Endothelial cell (in vitro differentiated cells): ENCODE measurements around the gene NBR1. TPM values are rescaled to one million over a fixed set of nuclear protein-coding genes. Genes with fewer than 3 reads are reported as not detected.

Experiments used
- DNase-seq: peaks from one replicate; pipeline ENCODE4 v3.0.0; 2021; ENCODE audit warnings: low spot score
- H3K27ac Mint-ChIP-seq: one replicate; pipeline ENCODE4 v1.8.0; 2021; ENCODE audit warnings: mixed read lengths, inconsistent platforms; ENCODE audit not compliant: unreplicated experiment
- H3K27me3 Mint-ChIP-seq: one replicate; pipeline ENCODE4 v1.8.0; 2021; ENCODE audit warnings: mild to moderate bottlenecking, moderate library complexity, mixed read lengths, inconsistent platforms; ENCODE audit not compliant: unreplicated experiment
- H3K36me3 Mint-ChIP-seq: one replicate; pipeline ENCODE4 v1.8.0; 2021; ENCODE audit warnings: mild to moderate bottlenecking, low read depth, mixed read lengths, inconsistent platforms; ENCODE audit not compliant: unreplicated experiment
- H3K4me1 Mint-ChIP-seq: one replicate; pipeline ENCODE4 v1.8.0; 2021; ENCODE audit warnings: mild to moderate bottlenecking, mixed read lengths, inconsistent platforms; ENCODE audit not compliant: unreplicated experiment
- H3K4me3 Mint-ChIP-seq: one replicate; pipeline ENCODE4 v1.8.0; 2021; ENCODE audit warnings: mild to moderate bottlenecking, mixed read lengths, inconsistent platforms; ENCODE audit not compliant: unreplicated experiment
- H3K9me3 Mint-ChIP-seq: one replicate; pipeline ENCODE4 v1.8.0; 2021; ENCODE audit warnings: mixed read lengths, inconsistent platforms; ENCODE audit not compliant: unreplicated experiment
- total RNA-seq: library from RNA; stranded (reverse); fragmentation: NEBNext Ultra II Directional; extraction: Animal tissue kit (Norgen Biotek cat#: 25700); gene quantifications from one replicate; pipeline ENCODE4 v1.2.1, GENCODE V29; 2021; ENCODE audit not compliant: unreplicated experiment
- TF ChIP-seq, protein P1 (sequence below): fragments of 200-600 bp; sonication (generic); IDR thresholded peaks from one replicate; pipeline ENCODE4 v1.5.0; 2021; ENCODE audit warnings: antibody characterized with exemption; ENCODE audit not compliant: unreplicated experiment

Gene NBR1
- total RNA-seq, 1 donor from 2014 or later, result 74.9 TPM

GRCh38 chr17:43217614-43218087, 46.6 kb downstream of the NBR1 start:
- TF ChIP-seq, protein P1, sequence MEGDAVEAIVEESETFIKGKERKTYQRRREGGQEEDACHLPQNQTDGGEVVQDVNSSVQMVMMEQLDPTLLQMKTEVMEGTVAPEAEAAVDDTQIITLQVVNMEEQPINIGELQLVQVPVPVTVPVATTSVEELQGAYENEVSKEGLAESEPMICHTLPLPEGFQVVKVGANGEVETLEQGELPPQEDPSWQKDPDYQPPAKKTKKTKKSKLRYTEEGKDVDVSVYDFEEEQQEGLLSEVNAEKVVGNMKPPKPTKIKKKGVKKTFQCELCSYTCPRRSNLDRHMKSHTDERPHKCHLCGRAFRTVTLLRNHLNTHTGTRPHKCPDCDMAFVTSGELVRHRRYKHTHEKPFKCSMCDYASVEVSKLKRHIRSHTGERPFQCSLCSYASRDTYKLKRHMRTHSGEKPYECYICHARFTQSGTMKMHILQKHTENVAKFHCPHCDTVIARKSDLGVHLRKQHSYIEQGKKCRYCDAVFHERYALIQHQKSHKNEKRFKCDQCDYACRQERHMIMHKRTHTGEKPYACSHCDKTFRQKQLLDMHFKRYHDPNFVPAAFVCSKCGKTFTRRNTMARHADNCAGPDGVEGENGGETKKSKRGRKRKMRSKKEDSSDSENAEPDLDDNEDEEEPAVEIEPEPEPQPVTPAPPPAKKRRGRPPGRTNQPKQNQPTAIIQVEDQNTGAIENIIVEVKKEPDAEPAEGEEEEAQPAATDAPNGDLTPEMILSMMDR, result no peak
- Mint-ChIP-seq H3K4me1 (peaks cover 48% of the 10 kb centered on the region), H3K27ac (no peak overlapping the region), H3K36me3 (peaks cover 21% of the 10 kb centered on the region), H3K4me3 (no peak overlapping the region), H3K27me3 (peaks cover 13% of the 10 kb centered on the region), H3K9me3 (no peaks in the 10 kb centered on the region)
- DNase-seq, result no peak

DNA sequence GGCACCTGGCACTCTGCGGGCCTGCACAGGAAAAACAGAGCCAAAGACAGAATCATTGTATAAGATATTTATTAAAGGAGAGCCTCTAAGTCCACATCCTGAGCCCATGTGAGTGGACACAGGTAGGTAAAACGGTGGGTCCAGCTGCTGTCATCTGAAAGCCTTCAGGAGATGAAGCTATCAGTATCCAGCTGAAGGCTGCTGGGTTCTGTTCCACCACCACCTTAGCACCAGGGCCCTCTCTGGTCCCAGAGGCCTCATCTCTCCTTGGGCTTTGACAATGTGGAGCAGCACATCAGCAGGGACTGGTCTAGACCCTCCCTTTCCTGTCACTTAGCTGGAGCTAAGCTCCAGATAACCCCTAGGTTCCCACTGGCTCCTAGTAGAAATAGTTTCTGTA, 48.0 kb downstream of the NBR1 start:
- Mint-ChIP-seq H3K36me3 (peaks cover 20% of the 10 kb centered on the region), H3K4me1 (peaks cover 42% of the 10 kb centered on the region), H3K27ac (no peak overlapping the region), H3K4me3 (no peak overlapping the region), H3K9me3 (no peaks in the 10 kb centered on the region), H3K27me3 (peaks cover 13% of the 10 kb centered on the region)
- TF ChIP-seq, protein P1, result no peak
- DNase-seq, result no peak

DNA sequence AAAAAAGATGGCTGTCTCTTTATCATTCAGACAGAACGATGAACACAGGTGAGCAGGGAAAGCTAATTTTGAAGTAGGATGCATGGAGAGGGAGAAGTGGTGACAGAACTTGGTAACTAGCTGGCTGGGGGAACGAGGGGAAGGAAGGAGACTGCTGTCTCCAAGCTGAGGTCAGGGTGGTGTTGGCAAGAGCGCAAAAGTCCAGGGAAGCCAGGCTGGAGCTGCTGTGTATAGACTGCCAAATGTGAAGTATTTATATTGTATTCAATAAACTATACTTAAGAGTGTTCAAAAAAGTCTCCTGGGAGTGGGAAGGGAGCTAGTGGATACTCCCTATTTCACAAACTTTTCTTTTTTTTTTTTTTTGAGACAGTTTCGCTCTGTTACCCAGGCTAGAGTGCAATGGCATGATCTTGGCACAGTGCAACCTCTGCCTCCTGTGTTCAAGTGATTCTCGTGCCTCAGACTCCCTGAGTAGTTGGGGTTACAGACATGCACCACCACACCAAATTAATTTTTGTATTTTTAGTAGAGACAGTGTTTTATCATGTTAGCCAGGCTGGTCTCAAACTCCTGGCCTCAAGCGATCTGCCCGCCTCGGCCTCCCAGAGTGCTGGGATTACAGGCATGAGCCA, 48.8 kb downstream of the NBR1 start:
- H3K27me3 Mint-ChIP-seq, result peaks cover 15% of the 10 kb centered on the region
- no peaks in the 10 kb centered on the region for H3K9me3 Mint-ChIP-seq
- no peak overlapping the region for H3K27ac Mint-ChIP-seq
- H3K36me3 Mint-ChIP-seq, result peaks cover 20% of the 10 kb centered on the region
- TF ChIP-seq, protein P1, result no peak
- no peak for DNase-seq
- peaks cover 42% of the 10 kb centered on the region for H3K4me1 Mint-ChIP-seq
- H3K4me3 Mint-ChIP-seq, result no peak overlapping the region

- H3K36me3 Mint-ChIP-seq, result peaks cover 16% of the 10 kb centered on the region
- no peak overlapping the region for H3K27ac Mint-ChIP-seq
- no peak overlapping the region for H3K4me3 Mint-ChIP-seq
- H3K27me3 Mint-ChIP-seq, result peaks cover 12% of the 10 kb centered on the region
- H3K4me1 Mint-ChIP-seq, result peaks cover 36% of the 10 kb centered on the region
- no peaks in the 10 kb centered on the region for H3K9me3 Mint-ChIP-seq
- no peak for DNase-seq
- TF ChIP-seq, protein P1, result no peak
Measured at GRCh38 chr17:43220511-43221125, 49.6 kb downstream of the NBR1 start.

DNA sequence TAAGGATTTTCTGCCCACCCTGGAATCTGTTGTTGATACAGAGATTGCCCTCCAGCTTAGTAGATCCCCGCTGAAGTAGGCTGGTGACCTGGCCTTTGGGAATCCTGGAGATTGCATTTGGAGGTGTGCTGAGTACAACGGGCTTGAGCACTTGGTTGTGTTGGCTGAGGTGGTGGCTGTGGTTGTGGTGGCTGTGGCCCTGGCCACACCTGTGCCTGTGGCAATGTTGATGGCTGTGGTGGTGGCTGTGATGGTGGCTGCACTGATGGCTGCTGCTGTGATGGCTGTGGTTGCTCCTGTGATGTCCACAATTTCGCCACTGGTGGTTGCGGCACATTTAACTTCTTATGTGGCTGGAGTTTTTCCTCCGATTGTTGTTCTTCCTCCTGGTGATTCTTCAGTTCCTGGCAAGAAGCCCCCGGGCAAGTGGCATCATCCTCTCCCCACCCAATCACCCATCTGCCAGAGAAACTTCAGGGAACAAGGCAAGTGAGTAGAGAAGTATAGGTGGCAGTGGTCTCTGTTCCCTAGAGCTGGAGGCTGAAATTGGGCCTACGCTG, 53.2 kb downstream of the NBR1 start:
- Mint-ChIP-seq H3K4me1 (peaks cover 18% of the 10 kb centered on the region), H3K9me3 (no peaks in the 10 kb centered on the region), H3K4me3 (no peak overlapping the region), H3K36me3 (peaks cover 4% of the 10 kb centered on the region), H3K27ac (no peak overlapping the region), H3K27me3 (peaks cover 6% of the 10 kb centered on the region)
- no peak for DNase-seq
- TF ChIP-seq, protein P1, result no peak
